Activated CD8-positive, alpha-beta T cell treated with anti-CD3 and anti-CD28 coated beads for 36 hours (primary cell): ENCODE data around the gene DACT2. TPM values are rescaled to one million over a fixed set of nuclear protein-coding genes. Genes with fewer than 3 reads are reported as not detected.

ENCODE experiments used
- ATAC-seq: fragments of 200-7000 bp; cut with Tn5 transposase; one replicate; pipeline ENCODE4 v1.10.0; 2021; ENCODE audit warnings: mild to moderate bottlenecking, moderate library complexity
- CTCF ChIA-PET: fragments of 350-600 bp; sonication (Branson Sonifier 250); formaldehyde crosslinking; loops from one replicate; lab custom pipeline; 2021; ENCODE audit warnings: antibody characterized with exemption; lab: Charles Lee
- POLR2A ChIA-PET: fragments of 350-600 bp; sonication (Branson Sonifier 250); formaldehyde crosslinking; loops from one replicate; lab custom pipeline; 2021; ENCODE audit warnings: antibody characterized with exemption; lab: Charles Lee
- DNase-seq: peaks from one replicate; pipeline ENCODE4 v3.0.0-alpha.2; 2020
- H3K27ac Mint-ChIP-seq: one replicate; pipeline ENCODE4 v1.8.0; 2021; ENCODE audit warnings: mild to moderate bottlenecking, mixed read lengths
- H3K27me3 Mint-ChIP-seq: one replicate; pipeline ENCODE4 v1.8.0; 2021; ENCODE audit warnings: mixed read lengths
- H3K36me3 Mint-ChIP-seq: one replicate; pipeline ENCODE4 v1.8.0; 2021; ENCODE audit warnings: low read depth, mixed read lengths
- H3K4me1 Mint-ChIP-seq: one replicate; pipeline ENCODE4 v1.8.0; 2021; ENCODE audit warnings: low read depth, mixed read lengths
- H3K4me3 Mint-ChIP-seq: one replicate; pipeline ENCODE4 v1.8.0; 2021; ENCODE audit warnings: mild to moderate bottlenecking, moderate library complexity, mixed read lengths
- H3K9me3 Mint-ChIP-seq: one replicate; pipeline ENCODE4 v1.8.0; 2021; ENCODE audit warnings: mixed read lengths
- CTCF ChIP-seq: fragments of 200-600 bp; IDR thresholded peaks from one replicate; pipeline ENCODE4 v1.8.0; 2022; ENCODE audit warnings: antibody characterized with exemption, mild to moderate bottlenecking
- intact Hi-C: fragments of 100-400 bp; cut with micrococcal nuclease; formaldehyde crosslinking; loops from one replicate; pipeline ENCODE4 v1.10.0; 2022
- total RNA-seq, 2 experiments: library from RNA; stranded (reverse); gene quantifications; one replicate each; pipeline ENCODE4 v1.2.3, GENCODE V29; 2021

DACT2 gene
- total RNA-seq, 2 experiments from 2014 or later, result not detected

GRCh38 chr6:168265827-168266815, 53.5 kb downstream of the DACT2 start:
- ChIA-PET CTCF (no interaction called here), POLR2A (no interaction called here)
- no peaks in the 10 kb centered on the region for H3K9me3 Mint-ChIP-seq
- peaks cover 3% of the 10 kb centered on the region for H3K27me3 Mint-ChIP-seq
- TF ChIP-seq CTCF, result no peak
- H3K4me1 Mint-ChIP-seq, result no peaks in the 10 kb centered on the region
- H3K27ac Mint-ChIP-seq, result no peak overlapping the region
- H3K4me3 Mint-ChIP-seq, result no peak overlapping the region
- no peak for DNase-seq
- H3K36me3 Mint-ChIP-seq, result no peaks in the 10 kb centered on the region
- intact Hi-C loops, result no loop called here
- no peak for ATAC-seq

- no peak for TF ChIP-seq CTCF
- H3K9me3 Mint-ChIP-seq, result no peaks in the 10 kb centered on the region
- DNase-seq, result no peak
- peaks cover 2% of the 10 kb centered on the region for H3K27me3 Mint-ChIP-seq
- intact Hi-C loops, result no loop called here
- no peak for ATAC-seq
- no peak overlapping the region for H3K4me3 Mint-ChIP-seq
- no peak overlapping the region for H3K27ac Mint-ChIP-seq
- no peaks in the 10 kb centered on the region for H3K4me1 Mint-ChIP-seq
- CTCF ChIA-PET, result no interaction called here
- no peaks in the 10 kb centered on the region for H3K36me3 Mint-ChIP-seq
- POLR2A ChIA-PET, result no interaction called here
These were observed 54.2 kb downstream of the DACT2 start for GRCh38 chr6:168265394-168265793.

GRCh38 chr6:168264593-168265335, 54.8 kb downstream of the DACT2 start:
- Mint-ChIP-seq H3K36me3 (no peaks in the 10 kb centered on the region), H3K4me3 (no peak overlapping the region), H3K27ac (no peak overlapping the region), H3K4me1 (no peaks in the 10 kb centered on the region), H3K9me3 (no peaks in the 10 kb centered on the region), H3K27me3 (no peaks in the 10 kb centered on the region)
- ChIA-PET POLR2A (no interaction called here), CTCF (interaction anchor here (1.3 kb wide), 1 partner anchor 18 kb away, joined by 4 read pairs; no protein-coding TSS in a partner anchor)
- DNase-seq (no peak), ATAC-seq (no peak)
- no peak for TF ChIP-seq CTCF
- intact Hi-C loops, result no loop called here

GRCh38 chr6:168263351-168263905, 56.1 kb downstream of the DACT2 start:
- no peak overlapping the region for H3K27ac Mint-ChIP-seq
- ChIA-PET CTCF (interaction anchor here (1.3 kb wide), 1 partner anchor 16 kb away, joined by 4 read pairs; no protein-coding TSS in a partner anchor), POLR2A (no interaction called here)
- H3K36me3 Mint-ChIP-seq, result no peaks in the 10 kb centered on the region
- intact Hi-C loops, result no loop called here
- TF ChIP-seq CTCF, result no peak
- no peak overlapping the region for H3K4me3 Mint-ChIP-seq
- no peaks in the 10 kb centered on the region for H3K27me3 Mint-ChIP-seq
- no peaks in the 10 kb centered on the region for H3K4me1 Mint-ChIP-seq
- ATAC-seq (no peak), DNase-seq (no peak)
- H3K9me3 Mint-ChIP-seq, result no peaks in the 10 kb centered on the region
